H1 (cell line): ENCODE measurements around the gene CST4.

Source experiments
- BACH1 ChIP-seq: IDR thresholded peaks from 2 replicates; pipeline ENCODE4 v1.6.1; 2012; ENCODE audit warnings: low read length, improper control_type of control experiment
- CEBPB ChIP-seq: IDR thresholded peaks from 2 replicates; pipeline ENCODE4 v1.6.1; 2012; ENCODE audit warnings: low read depth, low read length
- CREB1 ChIP-seq: IDR thresholded peaks from 2 replicates; pipeline ENCODE4 v1.6.1; 2012; ENCODE audit warnings: inconsistent platforms
- CTCF ChIP-seq, 3 experiments: IDR thresholded peaks; 1 replicate in 2 of 3; 2 replicates in 1 of 3; pipeline versions ENCODE4 v1.5.1 to v1.6.1; 2011; ENCODE audit warnings: low read length in 3 of 3, mild to moderate bottlenecking in 3 of 3, inconsistent platforms in 2 of 3, low read depth in 1 of 3, moderate library complexity in 1 of 3; ENCODE audit not compliant: insufficient read depth in 1 of 3; ENCODE audit errors: control extremely low read depth in 1 of 3
- EZH2 ChIP-seq: fragments of 200-600 bp; sonication (generic); IDR thresholded peaks from 2 replicates; pipeline ENCODE4 v1.7.1; 2012; ENCODE audit warnings: low read depth, mild to moderate bottlenecking, moderate library complexity, low read length, inconsistent platforms; ENCODE audit not compliant: severe bottlenecking
- HDAC2 ChIP-seq, 2 experiments: fragments of 300-600 bp in 1 of 2; sonication (generic) in 1 of 2; IDR thresholded peaks; 2 replicates each; pipeline ENCODE4 v1.6.1; 2011 to 2012; ENCODE audit warnings: low read depth in 2 of 2, low read length in 2 of 2, mild to moderate bottlenecking in 2 of 2, moderate library complexity in 2 of 2, borderline replicate concordance in 1 of 2, inconsistent platforms in 1 of 2
- KDM1A ChIP-seq: fragments of 200-600, 300-600 bp; sonication (generic); IDR thresholded peaks from 2 replicates; pipeline ENCODE4 v1.7.1; 2016; ENCODE audit warnings: mild to moderate bottlenecking, low read length, borderline replicate concordance
- POLR2AphosphoS5 ChIP-seq: IDR thresholded peaks from 2 replicates; pipeline ENCODE4 v1.6.1; 2011; ENCODE audit warnings: low read depth, low read length
- RBBP5 ChIP-seq: IDR thresholded peaks from 2 replicates; pipeline ENCODE4 v1.7.1; 2012; ENCODE audit warnings: low read depth, mild to moderate bottlenecking, inconsistent platforms, low read length, moderate library complexity, borderline replicate concordance

GRCh38 chr20:23683807-23684206 is 5.0 kb downstream of the CST4 start:
- TF ChIP-seq POLR2AphosphoS5 (no peak), CREB1 (no peak), CEBPB (no peak), KDM1A (no peak), CTCF (IDR thresholded peaks at IDR 0.05; ENCODE audit: control extremely low read depth in 1 of 3, insufficient read depth in 1 of 3, low read depth in 1 of 3, low read length in 3 of 3) (no peak), BACH1 (no peak), RBBP5 (no peak), EZH2 (no peak), HDAC2 (IDR thresholded peaks at IDR 0.05; ENCODE audit: borderline replicate concordance in 1 of 2, low read depth in 2 of 2, low read length in 2 of 2) (no peak)
